ENCODE measurements around the gene KRTAP5-4.

Gene KRTAP5-4

DNA sequence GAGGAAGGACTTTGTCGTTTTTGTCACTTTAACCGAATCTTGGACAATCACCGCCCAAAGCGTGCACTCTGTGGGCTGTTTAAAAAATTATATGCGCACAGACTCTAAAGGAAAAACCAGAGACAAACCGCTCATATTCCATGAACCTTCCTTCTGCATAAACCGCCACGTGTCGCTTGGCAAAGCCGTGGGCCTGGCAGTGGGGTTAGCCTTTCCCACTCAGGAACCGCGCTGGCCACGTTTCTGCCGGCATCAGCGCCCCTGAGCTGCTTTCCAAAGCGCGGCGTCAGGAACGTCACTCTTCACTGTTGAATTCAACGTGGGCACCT lies 30.5 kb upstream of the KRTAP5-4 start:
- no CpG with 5 or more reads among the region's 20 CpGs for WGBS, 2 donors (ENCODE audit: extremely low coverage in 2 of 2, insufficient read length in 2 of 2, insufficient replicate concordance in 1 of 2)
- Histone ChIP-seq H4K8ac (ENCODE audit: low read depth, low read length) (no peak overlapping the region), H2BK12ac (ENCODE audit: low read length) (peak overlapping the region; percentile 3), H3K23ac (ENCODE audit: low read depth, low read length, poor library complexity) (no peak overlapping the region), H3K36me3 (replicated peaks in 1 of 2; ENCODE audit: control insufficient read depth in 2 of 2, insufficient read depth in 2 of 2, low read length in 2 of 2) (no peaks in the 10 kb centered on the region), H4K91ac (ENCODE audit: low read depth, low read length, poor library complexity) (no peak overlapping the region), H3K18ac (ENCODE audit: low read length) (peak overlapping the region; percentile 29), H3K27ac (replicated peaks; ENCODE audit: low read length) (no peak overlapping the region), H3K9ac (ENCODE audit: low read depth, low read length, poor library complexity) (no peak overlapping the region), H3K4me2 (ENCODE audit: insufficient read depth, low read length, poor library complexity, severe bottlenecking) (no peak overlapping the region), H3K14ac (ENCODE audit: low read length) (no peak overlapping the region), H3K27me3 (ENCODE audit: control insufficient read depth in 3 of 3, insufficient read depth in 3 of 3, low read depth in 1 of 3, low read length in 3 of 3) (peaks cover 0 to 55% (median 2%) of the 10 kb centered on the region in 3 experiments), H3K79me1 (ENCODE audit: low read depth, low read length) (no peaks in the 10 kb centered on the region), H2BK5ac (ENCODE audit: low read length) (no peak overlapping the region), H3K4me3 (ENCODE audit: low read length in 2 of 2) (no peak overlapping the region), H3K4ac (ENCODE audit: low read length) (no peak overlapping the region), H2AK5ac (ENCODE audit: low read depth, low read length) (peak overlapping the region; percentile 92), H2BK15ac (ENCODE audit: low read length) (peak overlapping the region; percentile 5), H2BK120ac (ENCODE audit: low read depth, low read length) (no peak overlapping the region), H2AFZ (ENCODE audit: low read length) (peak overlapping the region; percentile 90), H3K9me3 (replicated peaks in 1 of 2; ENCODE audit: control insufficient read depth in 2 of 2, insufficient read depth in 1 of 2, low read depth in 1 of 2, low read length in 2 of 2) (no peaks in the 10 kb centered on the region), H3K4me1 (ENCODE audit: control insufficient read depth in 2 of 2, insufficient read depth in 1 of 2, low read depth in 1 of 2, low read length in 2 of 2) (peaks cover 0 to 7% of the 10 kb centered on the region in 2 donors)
- no peak for DNase-seq (ENCODE audit: low spot score)

DNA sequence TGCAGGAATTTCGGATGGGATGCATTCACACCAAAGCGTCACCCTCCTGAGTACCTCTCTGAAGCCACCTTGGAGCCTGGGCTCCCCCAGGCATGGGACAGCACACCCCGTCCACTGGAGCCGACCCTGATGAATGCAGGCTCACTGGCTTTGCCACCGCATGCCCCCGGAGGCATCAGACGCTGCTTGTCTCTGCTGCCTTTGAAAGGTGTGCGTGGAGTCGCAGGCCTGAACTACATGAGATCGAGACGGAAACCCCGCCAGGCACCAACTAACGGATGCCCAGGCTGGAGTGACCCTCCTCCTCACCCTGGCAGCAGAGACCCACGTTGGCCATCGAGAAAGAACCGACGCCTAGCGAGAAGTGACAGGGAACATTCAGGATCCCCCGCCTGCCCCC lies 30.1 kb upstream of the KRTAP5-4 start:
- Histone ChIP-seq H3K9ac (ENCODE audit: low read depth, low read length, poor library complexity) (no peak overlapping the region), H3K4ac (ENCODE audit: low read length) (no peak overlapping the region), H4K91ac (ENCODE audit: low read depth, low read length, poor library complexity) (no peak overlapping the region), H2AFZ (ENCODE audit: low read length) (peak overlapping the region; percentile 11), H3K18ac (ENCODE audit: low read length) (no peak overlapping the region), H3K4me2 (ENCODE audit: insufficient read depth, low read length, poor library complexity, severe bottlenecking) (no peak overlapping the region), H2BK5ac (ENCODE audit: low read length) (no peak overlapping the region), H4K8ac (ENCODE audit: low read depth, low read length) (no peak overlapping the region), H2BK15ac (ENCODE audit: low read length) (peak overlapping the region; percentile 5), H3K27ac (replicated peaks; ENCODE audit: low read length) (no peak overlapping the region), H3K23ac (ENCODE audit: low read depth, low read length, poor library complexity) (no peak overlapping the region), H2BK120ac (ENCODE audit: low read depth, low read length) (no peak overlapping the region), H3K14ac (ENCODE audit: low read length) (no peak overlapping the region), H3K4me3 (ENCODE audit: low read length in 2 of 2) (no peak overlapping the region), H2AK5ac (ENCODE audit: low read depth, low read length) (peak overlapping the region; percentile 92), H2BK12ac (ENCODE audit: low read length) (peak overlapping the region; percentile 3), H3K27me3 (ENCODE audit: control insufficient read depth in 3 of 3, insufficient read depth in 3 of 3, low read depth in 1 of 3, low read length in 3 of 3) (peaks cover 0 to 55% (median 2%) of the 10 kb centered on the region in 3 experiments), H3K4me1 (ENCODE audit: control insufficient read depth in 2 of 2, insufficient read depth in 1 of 2, low read depth in 1 of 2, low read length in 2 of 2) (peaks cover 0 to 7% of the 10 kb centered on the region in 2 donors), H3K36me3 (replicated peaks in 1 of 2; ENCODE audit: control insufficient read depth in 2 of 2, insufficient read depth in 2 of 2, low read length in 2 of 2) (no peaks in the 10 kb centered on the region), H3K79me1 (ENCODE audit: low read depth, low read length) (no peaks in the 10 kb centered on the region), H3K9me3 (replicated peaks in 1 of 2; ENCODE audit: control insufficient read depth in 2 of 2, insufficient read depth in 1 of 2, low read depth in 1 of 2, low read length in 2 of 2) (no peaks in the 10 kb centered on the region)
- no peak for DNase-seq (ENCODE audit: low spot score)
- WGBS, 2 donors (ENCODE audit: extremely low coverage in 2 of 2, insufficient read length in 2 of 2, insufficient replicate concordance in 1 of 2): no CpG with 5 or more reads among the region's 19 CpGs

DNA sequence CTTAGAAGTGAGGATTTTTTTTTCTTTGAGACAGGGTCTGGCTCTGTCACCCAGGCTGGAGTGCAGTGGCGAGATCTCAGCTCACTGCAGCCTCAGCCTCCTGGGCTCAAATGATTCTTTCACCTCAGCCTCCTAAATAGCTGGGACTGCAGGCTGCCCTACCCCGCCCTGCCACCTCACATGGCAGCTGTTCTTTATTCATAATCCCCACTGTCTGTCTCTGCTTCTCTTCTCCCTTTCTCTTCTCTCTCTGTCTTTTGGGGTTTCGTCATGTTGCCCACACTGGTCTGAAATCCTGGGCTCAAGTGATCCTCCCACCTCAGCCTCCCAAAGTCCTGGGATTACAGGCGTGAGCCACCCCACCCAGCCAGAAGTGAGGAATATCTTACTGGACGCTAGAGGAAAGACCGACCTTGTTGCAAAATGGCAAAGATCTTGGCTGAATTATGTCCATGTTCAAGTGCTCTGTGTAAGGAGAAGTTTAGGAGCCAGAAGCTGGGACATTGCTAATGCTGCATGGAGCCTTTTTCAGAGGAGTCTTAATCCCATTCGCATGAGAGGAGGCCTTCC lies 29.6 kb upstream of the KRTAP5-4 start:
- Histone ChIP-seq H3K79me1 (ENCODE audit: low read depth, low read length) (no peaks in the 10 kb centered on the region), H3K18ac (ENCODE audit: low read length) (no peak overlapping the region), H3K4me2 (ENCODE audit: insufficient read depth, low read length, poor library complexity, severe bottlenecking) (no peak overlapping the region), H4K8ac (ENCODE audit: low read depth, low read length) (no peak overlapping the region), H2BK12ac (ENCODE audit: low read length) (no peak overlapping the region), H2BK5ac (ENCODE audit: low read length) (no peak overlapping the region), H3K14ac (ENCODE audit: low read length) (no peak overlapping the region), H3K27ac (replicated peaks; ENCODE audit: low read length) (no peak overlapping the region), H3K4me1 (ENCODE audit: control insufficient read depth in 2 of 2, insufficient read depth in 1 of 2, low read depth in 1 of 2, low read length in 2 of 2) (peaks cover 0 to 7% of the 10 kb centered on the region in 2 donors), H2BK15ac (ENCODE audit: low read length) (no peak overlapping the region), H3K36me3 (replicated peaks in 1 of 2; ENCODE audit: control insufficient read depth in 2 of 2, insufficient read depth in 2 of 2, low read length in 2 of 2) (no peaks in the 10 kb centered on the region), H3K4me3 (ENCODE audit: low read length in 2 of 2) (no peak overlapping the region), H3K9me3 (replicated peaks in 1 of 2; ENCODE audit: control insufficient read depth in 2 of 2, insufficient read depth in 1 of 2, low read depth in 1 of 2, low read length in 2 of 2) (no peaks in the 10 kb centered on the region), H3K27me3 (ENCODE audit: control insufficient read depth in 3 of 3, insufficient read depth in 3 of 3, low read depth in 1 of 3, low read length in 3 of 3) (peaks cover 0 to 52% (median 2%) of the 10 kb centered on the region in 3 experiments), H2AFZ (ENCODE audit: low read length) (no peak overlapping the region), H3K23ac (ENCODE audit: low read depth, low read length, poor library complexity) (no peak overlapping the region), H3K9ac (ENCODE audit: low read depth, low read length, poor library complexity) (no peak overlapping the region), H2AK5ac (ENCODE audit: low read depth, low read length) (peak overlapping the region; percentile 92), H4K91ac (ENCODE audit: low read depth, low read length, poor library complexity) (no peak overlapping the region), H3K4ac (ENCODE audit: low read length) (no peak overlapping the region), H2BK120ac (ENCODE audit: low read depth, low read length) (no peak overlapping the region)
- no peak for DNase-seq (ENCODE audit: low spot score)
- WGBS, 2 donors (ENCODE audit: extremely low coverage in 2 of 2, insufficient read length in 2 of 2, insufficient replicate concordance in 1 of 2): no CpG with 5 or more reads among the region's 7 CpGs

DNA sequence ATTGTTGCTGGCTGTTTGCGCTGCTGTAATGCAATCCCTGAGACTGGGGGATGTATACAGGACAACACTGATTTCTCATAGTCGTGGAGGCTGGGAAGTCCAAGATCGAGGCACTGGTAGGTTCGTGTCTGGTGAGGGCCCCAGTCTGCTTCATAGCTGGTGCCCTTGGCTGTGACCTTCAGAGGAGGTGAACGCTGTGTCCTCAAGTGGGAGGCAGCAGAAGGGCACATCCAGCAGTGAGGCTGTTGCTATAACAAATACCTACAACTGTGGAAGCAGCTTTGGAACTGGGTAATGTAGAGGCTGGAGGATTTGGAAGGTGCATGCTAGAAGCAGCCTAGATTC lies 29.0 kb upstream of the KRTAP5-4 start:
- H3K4me3 ChIP-seq (ENCODE audit: low read length in 2 of 2): no peak overlapping the region
- H3K18ac ChIP-seq (ENCODE audit: low read length): no peak overlapping the region
- peaks cover 0 to 46% (median 2%) of the 10 kb centered on the region in 3 experiments for H3K27me3 ChIP-seq (ENCODE audit: control insufficient read depth in 3 of 3, insufficient read depth in 3 of 3, low read depth in 1 of 3, low read length in 3 of 3)
- no peak overlapping the region for H3K4me2 ChIP-seq (ENCODE audit: insufficient read depth, low read length, poor library complexity, severe bottlenecking)
- H3K79me1 ChIP-seq (ENCODE audit: low read depth, low read length): no peaks in the 10 kb centered on the region
- no peak overlapping the region for H3K14ac ChIP-seq (ENCODE audit: low read length)
- H3K36me3 ChIP-seq (replicated peaks in 1 of 2; ENCODE audit: control insufficient read depth in 2 of 2, insufficient read depth in 2 of 2, low read length in 2 of 2): no peaks in the 10 kb centered on the region
- no peak for DNase-seq (ENCODE audit: low spot score)
- peaks cover 0 to 7% of the 10 kb centered on the region in 2 donors for H3K4me1 ChIP-seq (ENCODE audit: control insufficient read depth in 2 of 2, insufficient read depth in 1 of 2, low read depth in 1 of 2, low read length in 2 of 2)
- no CpG with 5 or more reads among the region's 5 CpGs for WGBS, 2 donors (ENCODE audit: extremely low coverage in 2 of 2, insufficient read length in 2 of 2, insufficient replicate concordance in 1 of 2)
- no peak overlapping the region for H3K9ac ChIP-seq (ENCODE audit: low read depth, low read length, poor library complexity)
- no peaks in the 10 kb centered on the region for H3K9me3 ChIP-seq (replicated peaks in 1 of 2; ENCODE audit: control insufficient read depth in 2 of 2, insufficient read depth in 1 of 2, low read depth in 1 of 2, low read length in 2 of 2)
- H4K91ac ChIP-seq (ENCODE audit: low read depth, low read length, poor library complexity): no peak overlapping the region
- no peak overlapping the region for H2BK12ac ChIP-seq (ENCODE audit: low read length)
- H2BK120ac ChIP-seq (ENCODE audit: low read depth, low read length): no peak overlapping the region
- H4K8ac ChIP-seq (ENCODE audit: low read depth, low read length): no peak overlapping the region
- H2AFZ ChIP-seq (ENCODE audit: low read length): no peak overlapping the region
- H3K27ac ChIP-seq (replicated peaks; ENCODE audit: low read length): no peak overlapping the region
- H2BK5ac ChIP-seq (ENCODE audit: low read length): no peak overlapping the region
- peak overlapping the region; percentile 8 for H3K4ac ChIP-seq (ENCODE audit: low read length)
- H3K23ac ChIP-seq (ENCODE audit: low read depth, low read length, poor library complexity): no peak overlapping the region
- no peak overlapping the region for H2BK15ac ChIP-seq (ENCODE audit: low read length)
- peak overlapping the region; percentile 10 for H2AK5ac ChIP-seq (ENCODE audit: low read depth, low read length)

Data from neuronal stem cell (in vitro differentiated cells).